Fibroblast of lung (primary cell): ENCODE results near the gene TPGS1.

ENCODE experiments used
- EZH2 ChIP-seq: IDR thresholded peaks from 2 replicates; pipeline ENCODE4 v1.5.1; 2012; ENCODE audit warnings: low read length, control low read depth, mild to moderate bottlenecking; ENCODE audit errors: missing control alignments
- TF ChIP-seq, protein P1 (sequence below), 2 donors: IDR thresholded peaks in 1 of 2; conservative IDR thresholded peaks in 1 of 2; 1 replicate in 1 of 2; 2 replicates in 1 of 2; pipeline ENCODE4 v1.5.1; 2011 to 2012; ENCODE audit warnings: low read length in 2 of 2, control low read depth in 1 of 2, inconsistent platforms in 1 of 2, low read depth in 1 of 2, mild to moderate bottlenecking in 1 of 2

DNA sequence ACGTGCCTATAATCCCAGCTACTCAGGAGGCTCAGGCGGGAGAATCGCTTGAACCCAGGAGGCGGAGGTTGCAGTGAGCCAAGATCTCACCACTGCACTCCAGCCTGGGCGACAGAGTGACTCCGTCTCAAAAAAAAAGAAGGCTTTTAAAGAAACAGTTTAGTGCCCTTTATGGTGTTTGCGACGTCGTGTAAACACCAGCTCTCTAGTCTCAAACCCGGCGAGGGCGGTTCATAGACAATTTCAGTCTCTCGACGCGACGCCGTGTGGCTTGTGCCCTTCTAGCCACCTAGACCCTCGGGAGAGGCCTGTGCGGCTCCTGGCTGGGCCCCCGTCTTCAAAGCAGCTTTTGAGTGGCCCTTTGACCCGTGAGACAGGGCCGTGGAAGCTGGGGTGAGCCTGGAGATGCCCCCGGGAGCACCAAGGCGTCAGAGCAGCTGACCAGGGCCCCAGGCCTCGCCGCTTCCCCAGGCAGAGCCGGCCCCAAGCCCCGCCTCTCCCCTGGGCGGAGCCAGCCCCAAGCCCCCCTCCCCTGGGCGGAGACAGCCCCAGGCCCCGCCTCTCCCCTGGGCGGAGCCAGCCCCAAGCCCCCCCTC, 16.1 kb upstream of the TPGS1 start:
- TF ChIP-seq, protein P1, sequence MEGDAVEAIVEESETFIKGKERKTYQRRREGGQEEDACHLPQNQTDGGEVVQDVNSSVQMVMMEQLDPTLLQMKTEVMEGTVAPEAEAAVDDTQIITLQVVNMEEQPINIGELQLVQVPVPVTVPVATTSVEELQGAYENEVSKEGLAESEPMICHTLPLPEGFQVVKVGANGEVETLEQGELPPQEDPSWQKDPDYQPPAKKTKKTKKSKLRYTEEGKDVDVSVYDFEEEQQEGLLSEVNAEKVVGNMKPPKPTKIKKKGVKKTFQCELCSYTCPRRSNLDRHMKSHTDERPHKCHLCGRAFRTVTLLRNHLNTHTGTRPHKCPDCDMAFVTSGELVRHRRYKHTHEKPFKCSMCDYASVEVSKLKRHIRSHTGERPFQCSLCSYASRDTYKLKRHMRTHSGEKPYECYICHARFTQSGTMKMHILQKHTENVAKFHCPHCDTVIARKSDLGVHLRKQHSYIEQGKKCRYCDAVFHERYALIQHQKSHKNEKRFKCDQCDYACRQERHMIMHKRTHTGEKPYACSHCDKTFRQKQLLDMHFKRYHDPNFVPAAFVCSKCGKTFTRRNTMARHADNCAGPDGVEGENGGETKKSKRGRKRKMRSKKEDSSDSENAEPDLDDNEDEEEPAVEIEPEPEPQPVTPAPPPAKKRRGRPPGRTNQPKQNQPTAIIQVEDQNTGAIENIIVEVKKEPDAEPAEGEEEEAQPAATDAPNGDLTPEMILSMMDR (conservative IDR thresholded peaks at IDR 0.05 in 1 of 2, IDR thresholded peaks at IDR 0.05 in 1 of 2; ENCODE audit: low read depth in 1 of 2, low read length in 2 of 2) = no peak
- TF ChIP-seq EZH2 = no peak
